Stimulated activated CD8-positive, alpha-beta memory T cell treated with anti-CD3 and anti-CD28 coated beads, Interleukin-12 subunit alpha, Interleukin-12 subunit beta, amount 100 ng/mL, for 4 hours (primary cell): ENCODE data around the gene DNAJB8.

ENCODE experiments used
- DNase-seq: peaks from one replicate; pipeline ENCODE4 v3.0.0-alpha.2; 2020; ENCODE audit warnings: low read depth

Gene DNAJB8

GRCh38 chr3:128493570-128494366 is 27.1 kb upstream of the DNAJB8 start:
- DNase-seq = no peak

GRCh38 chr3:128492671-128493569 is 26.2 kb upstream of the DNAJB8 start, which contains the start of gene GATA2:
GATA2 (minus strand) TSS chr3:128493201; CDS start chr3:128487031, 6,170 bp downstream.
- no peak for DNase-seq

- no peak for DNase-seq
Measured at GRCh38 chr3:128491941-128492670, 25.4 kb upstream of the DNAJB8 start.

GRCh38 chr3:128491691-128491940 is 24.9 kb upstream of the DNAJB8 start:
- DNase-seq = no peak

- DNase-seq = no peak
Measured at GRCh38 chr3:128490915-128491690, 24.4 kb upstream of the DNAJB8 start.

GRCh38 chr3:128490650-128490914 is 23.9 kb upstream of the DNAJB8 start:
- DNase-seq = no peak

GRCh38 chr3:128489927-128490649 is 23.4 kb upstream of the DNAJB8 start:
- no peak for DNase-seq

GRCh38 chr3:128489674-128489926 is 22.9 kb upstream of the DNAJB8 start:
- DNase-seq = no peak

- no peak for DNase-seq
Measured at GRCh38 chr3:128488991-128489673, 22.4 kb upstream of the DNAJB8 start.

- no peak for DNase-seq
Measured at GRCh38 chr3:128488636-128488990, 21.9 kb upstream of the DNAJB8 start.

GRCh38 chr3:128487813-128488635 is 21.3 kb upstream of the DNAJB8 start:
- no peak for DNase-seq

- DNase-seq = no peak
Measured at GRCh38 chr3:128487538-128487812, 20.8 kb upstream of the DNAJB8 start.

GRCh38 chr3:128486681-128487537 is 20.2 kb upstream of the DNAJB8 start:
- no peak for DNase-seq

- no peak for DNase-seq
Measured at GRCh38 chr3:128486205-128486628, 19.5 kb upstream of the DNAJB8 start.

- DNase-seq = no peak
Measured at GRCh38 chr3:128485282-128486204, 18.9 kb upstream of the DNAJB8 start.

- no peak for DNase-seq
Measured at GRCh38 chr3:128484404-128485281, 18.0 kb upstream of the DNAJB8 start.

- no peak for DNase-seq
Measured at GRCh38 chr3:128483657-128484403, 17.1 kb upstream of the DNAJB8 start.
